GM10847 (cell line): ENCODE results near the gene FKBP11.

ENCODE experiments used
- POLR2A ChIP-seq: IDR thresholded peaks from 2 replicates; pipeline ENCODE4 v1.6.1; 2011; ENCODE audit not compliant: insufficient read length; ENCODE audit errors: extremely low read depth

The FKBP11 gene

GRCh38 chr12:48936379-48936979 lies 11.2 kb upstream of the FKBP11 start:
- TF ChIP-seq POLR2A: no peak

DNA sequence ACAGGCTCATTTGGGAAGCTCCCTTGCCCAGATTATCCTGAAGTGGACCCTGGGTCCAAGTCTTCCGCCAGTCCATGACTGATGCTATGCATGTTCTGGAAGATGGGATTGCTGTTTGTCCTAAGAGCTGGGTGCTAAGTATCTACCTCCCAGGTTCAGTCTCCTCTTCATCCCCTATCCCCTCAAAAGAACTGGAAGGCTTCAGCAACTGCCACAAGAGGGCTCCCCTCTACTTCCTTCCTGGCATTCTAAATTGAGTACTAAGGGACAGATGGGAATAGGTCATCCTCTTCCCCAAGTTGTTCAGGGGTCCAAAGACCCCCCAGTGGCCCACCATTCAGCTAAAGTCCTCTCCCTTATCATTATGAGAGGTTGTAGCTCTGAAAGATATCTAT lies 9.0 kb upstream of the FKBP11 start:
- no peak for TF ChIP-seq POLR2A

GRCh38 chr12:48933664-48934311 lies 8.5 kb upstream of the FKBP11 start:
- TF ChIP-seq POLR2A: no peak

DNA sequence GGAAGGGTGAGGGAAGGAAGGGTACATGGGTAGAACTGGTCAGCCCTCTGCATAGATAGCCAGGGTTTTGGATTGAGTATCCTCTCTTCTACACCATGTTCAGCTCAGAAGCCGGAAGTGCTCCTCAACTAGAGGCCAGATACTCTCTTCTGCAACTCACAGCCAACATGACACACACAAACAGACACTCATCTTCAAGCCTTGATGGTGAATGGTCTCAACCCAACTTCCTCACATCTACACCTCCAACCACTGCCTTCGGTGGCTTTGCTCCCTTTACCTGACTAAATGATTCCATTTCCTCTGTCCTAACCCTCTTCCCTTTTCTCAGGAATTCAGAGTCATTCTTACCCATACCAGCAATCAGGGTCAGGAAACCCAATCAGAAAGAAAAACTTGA lies 7.6 kb upstream of the FKBP11 start:
- TF ChIP-seq POLR2A: no peak

- no peak for TF ChIP-seq POLR2A
Measured at GRCh38 chr12:48930475-48930874, 5.2 kb upstream of the FKBP11 start.

DNA sequence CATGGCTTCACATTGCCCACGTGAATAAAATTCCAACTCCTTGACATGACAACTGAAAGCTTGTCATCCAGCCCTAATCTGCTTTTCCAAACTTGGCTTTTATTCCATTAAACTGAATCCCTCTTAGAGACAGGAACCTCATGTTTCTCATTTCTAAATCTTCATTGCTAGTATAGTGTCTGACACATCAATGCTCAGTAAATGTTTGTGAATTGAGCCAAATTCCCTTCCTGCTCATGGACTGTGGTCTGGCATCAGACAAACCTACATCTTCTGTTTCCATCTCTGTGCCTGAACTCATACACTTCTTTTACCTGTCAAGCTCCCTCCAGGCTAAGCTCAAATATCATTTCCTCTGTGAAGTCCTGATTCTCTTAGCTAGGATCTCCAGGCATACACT lies 4.3 kb upstream of the FKBP11 start:
- no peak for TF ChIP-seq POLR2A

DNA sequence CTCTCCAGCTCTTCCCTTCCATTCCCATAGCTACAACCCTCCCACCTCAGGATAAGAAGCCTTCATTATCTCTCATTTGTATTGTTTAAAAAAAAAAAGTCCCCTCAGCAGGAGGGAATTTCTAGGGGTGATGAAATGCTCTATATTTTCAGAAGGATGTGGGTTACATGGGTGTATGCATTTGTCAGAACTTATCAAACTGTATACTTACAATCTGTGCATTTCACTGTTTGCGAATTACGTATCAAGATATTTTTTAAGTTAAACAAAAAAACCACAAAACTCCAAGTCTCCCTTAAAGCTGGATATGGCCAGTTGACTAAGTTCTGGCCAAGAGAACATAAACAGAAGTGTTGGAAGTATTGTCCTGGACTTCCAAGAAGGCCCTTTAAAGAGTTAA lies 2.0 kb upstream of the FKBP11 start:
- TF ChIP-seq POLR2A: no peak

DNA sequence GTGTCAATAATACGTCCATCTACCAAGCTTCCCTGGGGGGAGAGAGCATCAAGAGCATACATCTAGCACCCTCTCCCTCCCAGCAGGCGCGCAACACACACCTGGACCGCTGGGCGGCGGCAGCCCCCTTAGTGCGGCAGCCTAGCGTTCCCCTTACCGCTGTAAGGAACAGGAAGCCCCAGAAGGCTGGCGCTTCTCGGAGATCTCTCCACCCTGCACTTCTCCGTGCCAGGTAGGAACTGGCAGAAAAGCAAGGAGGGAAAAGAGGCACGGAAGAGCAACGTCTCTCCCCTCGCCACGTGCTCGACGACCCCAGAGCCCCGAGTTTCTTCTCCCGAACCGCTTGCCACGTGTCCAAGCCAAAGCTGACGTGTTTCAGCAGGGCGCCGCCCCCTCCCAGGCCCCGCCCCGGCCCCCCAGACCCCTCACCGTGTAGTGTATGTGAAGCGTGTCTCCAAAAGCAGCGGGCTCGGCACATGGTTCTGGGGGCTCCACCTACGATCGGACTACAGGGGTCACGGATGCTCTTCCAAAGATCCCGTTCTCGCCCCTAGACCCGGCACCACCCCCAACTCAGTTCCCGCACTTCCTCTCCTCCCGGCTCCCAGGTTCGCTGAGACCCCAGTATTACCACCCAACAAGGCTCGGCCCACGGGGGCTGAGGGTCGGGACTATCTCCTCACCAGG lies 532 bp downstream of the FKBP11 start:
- no peak for TF ChIP-seq POLR2A

DNA sequence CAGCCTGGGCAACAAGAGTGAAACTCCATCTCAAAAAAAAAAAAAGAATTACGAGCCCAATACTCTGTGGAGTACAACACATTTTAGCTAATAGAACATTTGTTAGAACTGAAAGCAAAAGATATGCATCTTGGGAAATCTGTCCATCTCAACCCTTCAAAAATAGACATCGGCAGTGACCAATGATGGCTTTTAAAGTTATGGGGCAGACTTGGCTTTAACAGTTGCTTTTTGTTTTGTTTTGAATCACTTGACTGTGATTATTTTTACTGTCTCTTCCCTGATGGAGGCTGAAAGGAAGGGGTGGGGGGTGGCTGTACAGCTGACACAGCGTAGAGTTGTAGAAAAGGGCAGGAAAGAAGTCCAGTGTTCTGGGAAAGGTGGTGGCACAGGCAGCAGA lies 2.2 kb downstream of the FKBP11 start:
- no peak for TF ChIP-seq POLR2A

DNA sequence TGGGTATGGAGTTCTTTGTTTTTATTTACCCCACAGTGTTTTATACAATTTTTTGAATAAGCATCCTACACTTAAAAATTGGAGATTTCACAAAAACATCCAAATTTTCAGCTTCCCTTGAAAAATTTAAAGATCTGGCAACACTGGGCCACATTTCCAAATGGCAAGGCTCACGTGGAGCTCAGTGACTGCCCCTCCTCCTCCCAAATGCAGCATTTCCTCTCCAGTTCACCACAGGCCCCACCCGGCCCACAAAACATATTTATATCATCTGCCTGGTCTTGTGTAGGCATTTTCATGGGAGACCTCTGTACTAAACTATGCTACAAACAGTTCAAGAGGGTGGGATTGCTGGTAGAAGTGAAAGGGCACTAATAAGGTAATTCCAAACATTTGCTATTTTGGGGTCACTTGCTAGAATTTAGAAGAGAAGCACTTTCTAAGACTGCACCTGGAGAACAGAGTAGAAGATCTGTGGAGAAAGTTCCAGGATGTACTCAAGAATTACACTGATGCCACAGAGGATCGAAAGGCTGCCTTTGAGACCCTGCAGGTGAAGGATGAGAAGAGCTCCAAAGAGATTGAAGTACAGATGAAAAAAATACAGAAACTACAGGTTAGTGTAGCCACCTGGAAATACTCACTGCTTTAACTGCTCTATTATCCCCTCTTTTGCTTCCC lies 7.3 kb downstream of the FKBP11 start:
- TF ChIP-seq POLR2A: no peak

DNA sequence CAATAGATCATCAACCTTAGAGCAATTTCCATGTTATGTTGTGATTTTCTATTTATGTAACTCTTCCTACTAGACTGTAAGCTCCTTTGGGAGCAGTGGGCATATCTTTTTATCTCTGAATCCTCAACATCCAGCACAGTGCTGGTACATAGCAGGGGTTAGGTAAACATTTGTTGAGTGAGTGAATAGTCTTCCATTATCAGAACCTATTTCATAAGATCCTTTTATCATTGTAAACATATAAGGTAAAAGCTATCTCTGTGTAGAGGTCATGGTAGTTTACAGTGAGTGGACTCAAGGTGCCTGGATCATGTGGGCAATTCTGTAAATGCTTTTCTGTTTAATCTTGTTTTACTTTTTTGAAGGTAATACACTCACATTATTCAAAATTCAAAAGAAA lies 15.1 kb downstream of the FKBP11 start:
- no peak for TF ChIP-seq POLR2A

DNA sequence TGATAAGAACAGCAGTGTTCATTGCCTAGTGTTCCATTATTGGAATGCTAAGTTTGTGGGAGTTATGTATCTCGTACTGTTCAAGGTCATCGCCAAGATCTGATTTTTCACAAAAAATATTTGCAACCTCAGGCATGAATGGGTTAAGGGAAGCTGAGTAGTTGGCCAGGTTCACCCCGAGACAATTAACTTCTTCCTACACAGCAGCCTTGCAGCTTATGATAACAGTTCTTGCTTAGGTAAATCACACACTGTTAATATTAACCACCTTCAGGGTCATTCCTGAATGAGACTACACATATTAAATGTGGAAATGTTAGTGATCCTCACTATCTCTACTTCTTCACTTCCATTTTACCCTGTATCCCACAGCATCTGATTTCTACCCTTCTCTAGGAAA lies 18.0 kb downstream of the FKBP11 start:
- no peak for TF ChIP-seq POLR2A

DNA sequence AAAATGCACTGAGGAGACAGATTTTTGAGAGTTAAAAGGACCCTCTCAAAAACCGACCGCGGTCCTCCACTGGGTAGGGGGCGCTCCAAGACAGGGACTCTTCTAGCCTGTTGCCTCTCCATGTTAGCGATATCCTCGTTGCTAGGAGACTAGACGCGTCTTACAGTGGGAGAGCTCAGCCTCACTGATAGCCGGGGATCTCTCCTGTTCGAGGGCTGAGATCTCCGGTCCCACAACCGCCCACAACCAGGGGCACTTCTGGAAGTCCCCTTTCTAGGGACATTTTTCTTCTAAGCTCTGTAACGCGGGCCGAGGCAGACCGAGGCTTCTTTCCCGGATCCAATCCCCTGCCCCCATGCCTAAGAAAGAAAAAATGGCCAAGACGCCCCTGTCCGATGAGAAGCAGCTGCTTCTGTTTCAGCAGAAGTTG lies 21.3 kb downstream of the FKBP11 start:
- no peak for TF ChIP-seq POLR2A

- TF ChIP-seq POLR2A: no peak
Measured at GRCh38 chr12:48903363-48903981, 21.8 kb downstream of the FKBP11 start.

GRCh38 chr12:48901278-48901677 lies 24.0 kb downstream of the FKBP11 start:
- no peak for TF ChIP-seq POLR2A

DNA sequence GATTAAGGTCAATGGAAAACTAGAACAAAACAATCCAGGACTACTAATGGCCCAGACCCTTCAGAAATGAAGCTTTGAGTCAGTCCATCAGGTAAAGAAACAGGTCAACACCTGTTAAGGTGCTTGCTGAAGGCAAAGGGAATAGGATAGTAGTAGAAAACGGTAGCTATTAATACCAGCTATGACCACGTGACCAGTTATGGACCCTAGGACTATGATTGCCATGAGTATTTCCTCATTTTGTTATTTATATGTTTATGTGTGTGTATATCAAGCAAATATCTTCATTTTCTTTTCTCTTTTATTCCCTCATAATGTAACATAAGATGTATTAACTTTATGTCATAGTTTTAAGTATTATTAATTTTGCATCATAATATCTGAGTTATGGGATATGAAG lies 25.6 kb downstream of the FKBP11 start:
- TF ChIP-seq POLR2A: no peak
